Endothelial cell of umbilical vein (primary cell): ENCODE results near the gene ZNF423. TPM values are rescaled to one million over a fixed set of nuclear protein-coding genes. Genes with fewer than 3 reads are reported as not detected.

Experiments used
- BruUV-seq: library from RNA; stranded (reverse); fragments of 400-500 nt; replicated peaks from 2 replicates; lab custom pipeline; 2021; lab: Mats Ljungman, UMichigan
- CTCF ChIA-PET: fragments of 300-600, 350-600 bp; sonication (Branson Sonifier 250); formaldehyde crosslinking; loops from one replicate; lab custom pipeline; 2021; ENCODE audit warnings: antibody characterized with exemption, inconsistent platforms; lab: Charles Lee
- POLR2A ChIA-PET: fragments of 300-600, 350-600 bp; sonication (Branson Sonifier 250); formaldehyde crosslinking; loops from one replicate; lab custom pipeline; 2021; ENCODE audit warnings: antibody characterized with exemption, inconsistent platforms; lab: Charles Lee
- DNase-seq: peaks from one replicate; pipeline ENCODE4 v3.0.0-alpha.2; 2011; ENCODE audit warnings: low read depth, low spot score
- FAIRE-seq: peaks from 2 replicates; lab custom pipeline; 2011; peaks lifted over from hg19 to GRCh38; lab: Jason Lieb, UNC
- H2AFZ ChIP-seq: 2 replicates; pipeline ENCODE4 v1.6.0; 2012; ENCODE audit warnings: low read depth, low read length, control low read depth, inconsistent platforms
- H3K27ac ChIP-seq: 2 replicates; pipeline ENCODE4 v1.5.1; 2011; ENCODE audit warnings: low read depth, mild to moderate bottlenecking, control low read depth, low read length, moderate library complexity; ENCODE audit not compliant: insufficient read depth
- H3K27me3 ChIP-seq, 2 experiments: 2 replicates each; pipeline versions ENCODE4 v1.6.0 to v1.6.1; 2011; ENCODE audit warnings: low read length in 2 of 2, mixed read lengths in 1 of 2; ENCODE audit not compliant: control insufficient read depth in 2 of 2, insufficient read depth in 2 of 2
- H3K36me3 ChIP-seq, 2 experiments: 2 replicates in 1 of 2; 3 replicates in 1 of 2; pipeline ENCODE4 v1.5.1; 2011; ENCODE audit warnings: low read length in 2 of 2, mild to moderate bottlenecking in 1 of 2, moderate library complexity in 1 of 2; ENCODE audit not compliant: control insufficient read depth in 2 of 2, insufficient read depth in 2 of 2; ENCODE audit errors: extremely low read depth in 1 of 2
- H3K4me1 ChIP-seq: 3 replicates; pipeline ENCODE4 v1.5.1; 2011; ENCODE audit warnings: mild to moderate bottlenecking, low read length; ENCODE audit not compliant: control insufficient read depth, insufficient read depth; ENCODE audit errors: extremely low read depth
- H3K4me2 ChIP-seq: 2 replicates; pipeline ENCODE4 v1.6.1; 2011; ENCODE audit warnings: low read length, control low read depth, mixed read lengths; ENCODE audit not compliant: insufficient read depth
- H3K4me3 ChIP-seq, 3 experiments: fragments of 200-600 bp in 1 of 3; sonication (generic), shearing (Covaris generic) in 1 of 3; replicated peaks in 1 of 3; 2 replicates each; pipeline ENCODE4 v1.5.1; 2011 to 2016; ENCODE audit warnings: control low read depth in 3 of 3, low read length in 3 of 3, mild to moderate bottlenecking in 2 of 3, inconsistent platforms in 1 of 3, low read depth in 1 of 3, moderate library complexity in 1 of 3; ENCODE audit not compliant: insufficient read depth in 1 of 3
- H3K79me2 ChIP-seq: 2 replicates; pipeline ENCODE4 v1.6.0; 2012; ENCODE audit warnings: low read length, inconsistent platforms; ENCODE audit not compliant: control insufficient read depth, insufficient read depth
- H3K9ac ChIP-seq: replicated peaks from 2 replicates; pipeline ENCODE3; 2011; ENCODE audit warnings: low read length, control low read depth; ENCODE audit not compliant: insufficient read depth; ENCODE audit errors: extremely low read depth
- H3K9me1 ChIP-seq: replicated peaks from 3 replicates; pipeline ENCODE4 v1.6.0; 2011; ENCODE audit warnings: mild to moderate bottlenecking, low read length; ENCODE audit not compliant: control insufficient read depth, insufficient read depth; ENCODE audit errors: extremely low read depth
- H3K9me3 ChIP-seq: replicated peaks from 2 replicates; pipeline ENCODE4 v1.5.1; 2012; ENCODE audit warnings: low read length, inconsistent platforms; ENCODE audit not compliant: control insufficient read depth, insufficient read depth
- H4K20me1 ChIP-seq: replicated peaks from 2 replicates; pipeline ENCODE3; 2011; ENCODE audit warnings: mild to moderate bottlenecking, low read length; ENCODE audit not compliant: control insufficient read depth, insufficient read depth; ENCODE audit errors: extremely low read depth
- EZH2 ChIP-seq: IDR thresholded peaks from 2 replicates; pipeline ENCODE4 v1.6.1; 2012; ENCODE audit warnings: borderline replicate concordance, low read depth, mild to moderate bottlenecking, moderate library complexity, low read length, inconsistent platforms; ENCODE audit not compliant: severe bottlenecking
- FOS ChIP-seq: IDR thresholded peaks from 2 replicates; pipeline ENCODE4 v1.6.1; 2011; ENCODE audit warnings: mild to moderate bottlenecking, low read length, moderate library complexity, borderline replicate concordance; ENCODE audit not compliant: insufficient read depth
- GATA2 ChIP-seq: IDR thresholded peaks from 2 replicates; pipeline ENCODE4 v1.7.0; 2011; ENCODE audit warnings: low read depth, mild to moderate bottlenecking, moderate library complexity, mixed read lengths, low read length; ENCODE audit not compliant: insufficient read length, insufficient read depth
- JUN ChIP-seq: IDR thresholded peaks from 2 replicates; pipeline ENCODE4 v1.6.1; 2011; ENCODE audit warnings: borderline replicate concordance, low read depth; ENCODE audit not compliant: insufficient read length, insufficient read depth
- MAX ChIP-seq: IDR thresholded peaks from 2 replicates; pipeline ENCODE4 v1.6.1; 2011; ENCODE audit not compliant: insufficient read depth, insufficient read length
- MYC ChIP-seq: IDR thresholded peaks from one replicate; pipeline ENCODE4 v1.6.1; 2011; ENCODE audit warnings: mild to moderate bottlenecking, low read depth, low read length
- POLR2A ChIP-seq: IDR thresholded peaks from 2 replicates; pipeline ENCODE4 v1.6.1; 2012; ENCODE audit warnings: low read depth, mild to moderate bottlenecking, control low read depth, low read length
- POLR2AphosphoS5 ChIP-seq: IDR thresholded peaks from 2 replicates; pipeline ENCODE4 v1.6.1; 2012; ENCODE audit warnings: low read depth, mild to moderate bottlenecking, control low read depth, low read length, moderate library complexity; ENCODE audit not compliant: insufficient read depth
- dilution Hi-C: fragments of 300-500 bp; cut with MboI; formaldehyde crosslinking; loops from one replicate; pipeline ENCODE4 v1.15.0; 2019; ENCODE audit warnings: low sequenced_read_pairs; ENCODE audit not compliant: extremely low pct_ligation_motif_present
- intact Hi-C: fragments of 100-400 bp; cut with micrococcal nuclease; formaldehyde crosslinking; loops from one replicate; pipeline ENCODE4 v1.10.0; 2022
- polyA plus RNA-seq, 4 experiments: library from polyadenylated mRNA; depleted of rRNA in 3 of 4; stranded (reverse) in 3 of 4; unstranded in 1 of 4; fragments of >200 nt; gene quantifications; 2 replicates each; pipeline versions ENCODE4 v1.2.1 to v1.2.3, GENCODE V29; 2011 to 2012; ENCODE audit warnings: missing spikeins in 1 of 4
- total RNA-seq: library from RNA; stranded (reverse); gene quantifications from 2 replicates; pipeline ENCODE4 v1.2.3, GENCODE V29; 2021
- TF ChIP-seq, protein P1 (sequence below), 2 donors: IDR thresholded peaks; 1 replicate in 1 of 2; 2 replicates in 1 of 2; pipeline ENCODE4 v1.5.1; 2011; ENCODE audit warnings: low read length in 2 of 2, mild to moderate bottlenecking in 2 of 2, moderate library complexity in 2 of 2, control low read depth in 1 of 2, inconsistent platforms in 1 of 2, low read depth in 1 of 2; ENCODE audit not compliant: insufficient read depth in 1 of 2; ENCODE audit errors: extremely low read depth in 1 of 2

ZNF423 gene
- total and polyA plus RNA-seq, 2 donors (not counting 3 experiments of a cell fraction or from before 2014, with no cell fraction given), result 2.2 to 8.1 TPM

DNA sequence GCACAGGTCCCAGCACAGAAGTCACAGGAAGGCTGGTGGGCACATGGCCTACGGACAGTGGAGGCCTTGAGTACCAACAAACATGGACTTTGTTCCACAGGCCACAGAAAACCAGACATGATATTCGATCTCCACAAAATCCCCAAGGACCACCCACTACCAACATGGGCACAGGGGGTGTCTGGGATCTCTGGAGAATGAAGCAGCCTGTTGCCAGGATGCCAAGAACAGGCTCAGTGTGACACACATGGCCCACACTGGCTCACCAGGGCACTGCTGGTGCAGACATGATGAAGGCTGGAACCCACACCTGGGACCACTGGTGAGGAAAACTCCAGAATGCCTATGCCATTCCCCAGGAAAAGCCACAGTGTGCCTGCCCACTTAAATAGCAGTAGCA lies 362.1 kb downstream of the ZNF423 start:
- FAIRE-seq, result no peak
- no peak for DNase-seq
- Histone ChIP-seq H3K79me2 (no peaks in the 10 kb centered on the region), H3K4me3 (no peak overlapping the region), H3K9me3 (no peaks in the 10 kb centered on the region), H3K9me1 (no peaks in the 10 kb centered on the region), H3K4me2 (no peak overlapping the region), H3K4me1 (no peaks in the 10 kb centered on the region), H3K27me3 (no peaks in the 10 kb centered on the region), H2AFZ (no peak overlapping the region), H3K9ac (no peak overlapping the region), H4K20me1 (no peaks in the 10 kb centered on the region), H3K36me3 (no peaks in the 10 kb centered on the region), H3K27ac (no peak overlapping the region)
- intact Hi-C loops, result loop anchor here (2.0 to 5.0 kb wide), 3 partner anchors 52 to 429 kb away; no protein-coding TSS in a partner anchor
- TF ChIP-seq EZH2 (no peak), FOS (no peak), MYC (no peak), JUN (no peak), POLR2A (no peak), POLR2AphosphoS5 (no peak), GATA2 (no peak), MAX (no peak)
- TF ChIP-seq, protein P1, sequence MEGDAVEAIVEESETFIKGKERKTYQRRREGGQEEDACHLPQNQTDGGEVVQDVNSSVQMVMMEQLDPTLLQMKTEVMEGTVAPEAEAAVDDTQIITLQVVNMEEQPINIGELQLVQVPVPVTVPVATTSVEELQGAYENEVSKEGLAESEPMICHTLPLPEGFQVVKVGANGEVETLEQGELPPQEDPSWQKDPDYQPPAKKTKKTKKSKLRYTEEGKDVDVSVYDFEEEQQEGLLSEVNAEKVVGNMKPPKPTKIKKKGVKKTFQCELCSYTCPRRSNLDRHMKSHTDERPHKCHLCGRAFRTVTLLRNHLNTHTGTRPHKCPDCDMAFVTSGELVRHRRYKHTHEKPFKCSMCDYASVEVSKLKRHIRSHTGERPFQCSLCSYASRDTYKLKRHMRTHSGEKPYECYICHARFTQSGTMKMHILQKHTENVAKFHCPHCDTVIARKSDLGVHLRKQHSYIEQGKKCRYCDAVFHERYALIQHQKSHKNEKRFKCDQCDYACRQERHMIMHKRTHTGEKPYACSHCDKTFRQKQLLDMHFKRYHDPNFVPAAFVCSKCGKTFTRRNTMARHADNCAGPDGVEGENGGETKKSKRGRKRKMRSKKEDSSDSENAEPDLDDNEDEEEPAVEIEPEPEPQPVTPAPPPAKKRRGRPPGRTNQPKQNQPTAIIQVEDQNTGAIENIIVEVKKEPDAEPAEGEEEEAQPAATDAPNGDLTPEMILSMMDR (IDR thresholded peaks at IDR 0.05; ENCODE audit: extremely low read depth in 1 of 2, insufficient read depth in 1 of 2, low read depth in 1 of 2, low read length in 2 of 2), result no peak
- ChIA-PET POLR2A (no interaction called here), CTCF (interaction anchor here (1.8 to 3.0 kb wide), 2 partner anchors 17 to 383 kb away, joined by 4 to 21 read pairs; no protein-coding TSS in a partner anchor)
- no TSS peak for BruUV-seq
- dilution Hi-C loops, result no loop called here
